HG03342 (cell line): ENCODE measurements around the gene EOMES.

Experiments
- ATAC-seq: cut with Tn5 transposase; IDR thresholded peaks from one replicate; pipeline ENCODE4 v1.9.1; 2021; ENCODE audit warnings: mild to moderate bottlenecking, moderate library complexity; ENCODE audit not compliant: unreplicated experiment

Gene EOMES

DNA sequence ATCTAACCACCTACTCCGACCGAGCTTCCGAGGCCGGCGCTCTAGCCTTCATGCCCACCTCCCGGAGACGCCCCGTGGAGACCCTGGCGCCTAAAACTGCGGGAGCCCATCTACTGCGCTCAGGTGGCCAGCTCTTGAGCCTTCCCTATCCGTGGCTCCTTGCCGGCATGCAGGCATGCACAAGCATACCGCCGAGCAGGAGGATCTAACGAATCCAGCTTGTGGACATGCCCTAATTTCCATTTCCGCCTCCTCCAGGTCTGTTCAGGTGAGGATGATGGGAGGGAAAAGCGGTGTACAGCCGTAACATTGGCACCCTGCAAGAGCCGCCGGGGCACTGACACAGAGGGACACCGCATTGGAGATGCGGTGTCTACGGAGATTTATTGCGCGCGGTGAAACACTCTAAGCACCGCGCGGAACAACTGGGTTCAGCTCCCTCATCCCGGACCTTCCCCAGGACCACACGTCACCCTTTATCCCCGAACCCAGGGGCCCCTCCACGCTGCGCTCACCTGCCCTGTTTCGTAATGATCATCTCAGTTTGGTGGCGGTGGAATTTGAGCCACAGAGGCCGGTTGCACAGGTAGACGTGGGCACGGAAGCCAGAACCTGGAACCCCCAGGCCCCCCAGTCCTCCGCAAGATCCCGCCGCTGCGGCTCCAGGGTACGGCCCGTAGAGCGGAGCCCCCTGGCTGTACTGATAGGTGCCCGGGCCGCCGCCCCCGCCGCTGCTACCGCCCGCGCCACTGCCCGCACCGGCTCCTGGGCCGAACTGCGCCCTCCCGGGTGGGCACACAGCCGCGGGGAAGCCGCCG is 1.0 kb downstream of the EOMES start:
- no peak for ATAC-seq

- no peak for ATAC-seq
Measured at GRCh38 chr3:27719314-27720003, 2.7 kb downstream of the EOMES start.

DNA sequence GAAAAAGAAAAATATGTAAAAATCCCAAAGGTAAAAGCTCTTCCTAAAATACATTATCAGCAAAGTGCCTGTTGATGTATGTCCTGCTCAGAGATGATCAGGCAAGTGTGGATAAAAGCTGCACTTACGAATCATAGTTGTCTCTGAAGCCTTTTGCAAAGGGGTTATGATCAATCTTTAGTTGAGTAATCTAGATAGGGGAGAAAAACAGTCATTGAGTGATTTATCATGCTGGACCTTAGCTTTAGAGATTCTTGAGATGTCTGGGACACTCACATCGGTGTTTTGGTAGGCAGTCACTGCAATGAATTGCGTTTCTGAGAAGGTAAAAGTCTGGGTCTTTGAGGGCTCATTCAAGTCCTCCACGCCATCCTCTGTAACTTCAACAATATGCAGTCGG is 3.7 kb downstream of the EOMES start:
- ATAC-seq: no peak

DNA sequence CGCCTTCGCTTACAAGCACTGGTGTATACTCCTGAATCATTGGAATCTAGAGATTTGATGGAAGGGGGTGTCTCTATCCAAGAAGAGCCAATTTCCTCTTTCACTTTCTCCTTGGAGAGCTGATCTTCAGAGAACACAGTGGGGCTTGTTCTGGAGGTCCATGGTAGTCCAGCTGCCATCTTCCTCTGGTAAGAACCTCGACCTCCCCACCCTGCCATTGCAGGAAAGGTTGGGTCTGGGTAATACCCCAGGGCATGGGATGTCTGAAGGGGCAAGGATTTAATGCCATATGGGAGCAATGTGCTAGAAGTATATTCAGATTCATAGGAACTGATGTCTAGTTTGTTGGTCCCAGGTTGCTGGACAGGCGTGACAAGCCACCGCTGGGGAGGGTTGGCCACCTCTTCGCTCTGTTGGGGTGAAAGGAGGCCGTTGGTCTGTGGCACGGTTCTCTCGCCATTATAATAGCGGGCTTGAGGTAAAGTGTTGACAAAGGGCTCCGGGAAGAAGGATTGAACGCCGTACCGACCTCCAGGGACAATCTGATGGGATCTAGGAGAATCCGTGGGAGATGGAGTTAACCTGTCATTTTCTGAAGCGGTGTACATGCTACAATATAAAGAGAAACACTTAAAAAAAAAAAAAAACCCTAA is 4.8 kb downstream of the EOMES start:
- ATAC-seq: no peak

DNA sequence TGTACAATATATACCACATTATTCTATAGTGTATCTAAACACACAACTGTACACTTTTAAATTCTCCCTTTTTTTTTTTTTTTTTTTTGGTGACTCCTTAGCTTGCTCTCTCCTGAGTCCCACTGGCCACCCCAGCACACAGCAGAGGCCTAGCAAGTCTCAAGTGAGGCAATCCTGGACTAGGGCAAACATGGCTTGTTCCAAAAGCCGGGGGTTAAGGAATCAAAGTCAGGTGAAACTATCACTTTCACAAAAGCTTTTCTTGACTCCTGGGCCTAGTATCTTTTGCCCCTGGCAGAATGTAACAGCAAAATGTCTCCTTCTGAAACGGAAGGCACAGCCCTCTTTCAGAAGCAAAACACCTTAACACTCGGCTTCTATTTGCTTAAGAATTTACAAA is 5.8 kb downstream of the EOMES start:
- ATAC-seq: no peak

GRCh38 chr3:27715863-27716262 is 6.3 kb downstream of the EOMES start:
- ATAC-seq: no peak

GRCh38 chr3:27715454-27715806 is 6.7 kb downstream of the EOMES start:
- no peak for ATAC-seq

DNA sequence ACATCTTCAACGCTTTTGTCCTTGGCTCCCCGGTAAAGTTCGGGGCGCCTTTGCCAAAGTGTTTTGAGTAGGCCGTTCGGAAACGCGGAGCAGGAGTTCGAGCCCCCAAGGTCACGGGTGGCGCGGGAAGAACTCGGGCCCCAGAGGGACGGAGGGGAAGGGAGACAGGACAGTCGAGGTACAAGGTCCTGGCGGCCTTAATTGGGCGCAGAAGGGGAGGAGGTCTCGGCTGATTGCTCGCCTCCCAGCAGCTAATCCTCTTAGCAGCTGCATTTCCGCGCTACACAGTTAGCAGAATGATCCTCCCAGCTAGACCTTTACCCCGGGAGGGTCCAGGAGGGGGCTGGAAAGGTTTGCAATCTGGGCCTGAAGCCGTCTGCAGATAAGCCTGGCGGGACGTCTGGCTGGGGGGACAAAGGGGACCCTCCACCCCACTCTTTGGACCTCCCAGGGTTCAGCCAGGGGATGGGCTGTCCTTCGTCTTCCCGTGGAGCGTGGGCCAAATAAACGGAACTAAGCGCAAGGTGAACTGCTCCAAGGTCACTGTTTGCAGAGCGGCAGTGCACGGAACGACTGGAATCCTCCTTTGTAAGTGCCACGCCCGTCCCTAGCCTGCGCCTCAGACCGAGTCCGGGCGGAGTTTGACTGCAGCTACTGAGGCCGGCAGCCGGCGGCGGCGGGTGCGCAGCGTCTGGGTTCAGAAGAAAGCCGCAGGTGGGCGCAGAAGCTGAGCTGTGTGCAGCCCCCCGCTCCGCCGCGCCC is 7.2 kb downstream of the EOMES start:
- no peak for ATAC-seq

DNA sequence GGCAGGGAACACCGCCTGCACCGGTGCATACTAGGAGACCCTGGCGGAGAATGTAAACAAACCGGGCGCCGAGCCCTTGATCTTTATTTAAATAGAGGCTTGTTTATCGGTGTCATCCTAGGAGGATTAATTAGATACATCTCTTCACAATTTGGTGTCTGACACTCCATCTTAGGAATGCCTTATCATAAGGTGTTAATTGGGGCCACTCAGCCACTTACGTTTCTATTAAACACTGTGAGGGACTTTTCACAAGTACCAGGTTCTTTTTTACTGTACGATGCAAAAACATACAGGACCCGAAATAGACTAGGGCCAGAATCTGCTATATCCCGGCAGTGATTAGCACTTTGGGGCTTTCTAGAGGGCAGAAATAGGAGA is 8.0 kb downstream of the EOMES start:
- ATAC-seq: no peak

DNA sequence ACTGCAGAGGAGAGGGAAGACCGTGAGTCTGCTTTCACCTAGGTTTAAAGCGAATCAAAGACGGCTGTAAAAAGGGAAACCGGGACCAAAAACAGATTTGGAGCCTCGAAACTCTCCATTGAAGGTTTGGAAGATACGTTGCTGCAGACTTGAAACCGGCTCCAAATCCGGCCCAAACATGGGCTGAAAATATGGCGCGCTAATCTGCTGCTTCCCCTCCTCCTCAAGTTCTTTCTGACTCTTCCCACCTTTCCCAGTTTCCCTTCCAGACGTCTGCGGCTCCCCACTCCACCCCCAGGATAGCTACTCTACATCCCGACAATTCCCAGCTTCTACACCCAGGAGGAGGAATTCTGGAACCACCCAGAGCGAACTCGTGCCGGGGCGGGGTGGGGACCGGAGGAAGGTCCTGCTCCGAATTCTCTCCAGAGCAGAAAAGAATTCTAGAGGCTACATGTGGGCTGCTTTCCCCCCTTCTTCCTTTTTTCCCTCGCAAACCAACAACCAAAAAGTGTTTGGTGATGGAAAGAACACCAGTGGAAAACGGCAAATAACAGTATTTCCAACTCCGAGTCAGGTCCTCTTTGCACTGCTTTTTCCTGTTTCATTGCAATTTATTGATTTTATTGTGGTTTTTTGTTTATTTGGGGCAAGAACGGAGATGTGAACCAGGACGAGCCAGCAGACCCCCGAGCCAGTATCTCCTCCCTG is 8.5 kb downstream of the EOMES start:
- ATAC-seq: no peak

DNA sequence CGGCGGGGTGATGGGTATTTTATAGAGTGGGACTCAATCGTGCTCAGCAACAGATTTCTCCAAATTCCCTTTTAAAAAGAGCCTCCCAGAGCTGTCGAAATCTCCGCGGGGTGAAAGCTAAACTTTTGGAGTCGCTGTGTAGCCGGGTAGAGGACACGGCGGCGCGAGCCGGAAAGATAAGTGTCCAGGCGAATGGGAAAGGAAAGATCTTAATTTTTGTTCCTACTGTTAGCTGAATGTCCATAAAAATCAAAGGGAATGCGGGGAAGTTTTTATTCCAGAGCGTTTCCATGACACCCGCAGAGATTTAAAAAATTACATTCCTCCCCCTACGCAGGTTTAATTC is 9.1 kb downstream of the EOMES start:
- ATAC-seq: no peak

- peak; percentile 95 for ATAC-seq
Measured at GRCh38 chr3:27712136-27713077, 9.7 kb downstream of the EOMES start.

GRCh38 chr3:27708250-27708649 is 13.9 kb downstream of the EOMES start:
- ATAC-seq: no peak

GRCh38 chr3:27699067-27699466 is 23.1 kb downstream of the EOMES start:
- ATAC-seq: peak; percentile 55

GRCh38 chr3:27696906-27697305 is 25.2 kb downstream of the EOMES start:
- no peak for ATAC-seq

- no peak for ATAC-seq
Measured at GRCh38 chr3:27695636-27696035, 26.5 kb downstream of the EOMES start.

- ATAC-seq: no peak
Measured at GRCh38 chr3:27688053-27688452, 34.1 kb downstream of the EOMES start.

DNA sequence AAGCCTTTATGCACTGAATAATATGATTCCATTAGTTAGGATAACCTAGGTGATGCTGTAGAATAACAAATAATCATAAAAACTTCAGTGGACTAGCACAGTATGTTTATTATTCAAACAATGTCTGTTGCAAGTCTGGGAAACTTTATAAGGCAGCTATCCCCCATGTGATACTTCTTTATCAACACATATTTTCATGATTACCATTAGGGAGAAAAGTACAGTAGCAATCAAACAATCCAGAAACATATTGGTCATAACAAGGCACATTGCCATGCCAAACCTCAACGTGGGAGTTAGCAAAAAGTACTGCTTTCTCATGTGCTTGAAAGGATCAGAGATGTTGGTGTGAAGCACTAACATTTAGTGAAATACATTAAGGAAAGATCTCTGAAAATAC is 35.5 kb downstream of the EOMES start:
- ATAC-seq: no peak

GRCh38 chr3:27685474-27685873 is 36.6 kb downstream of the EOMES start:
- no peak for ATAC-seq

- no peak for ATAC-seq
Measured at GRCh38 chr3:27684302-27684701, 37.8 kb downstream of the EOMES start.
